Tibial nerve (tissue), 4 donors: ENCODE data around the gene PLCB1. TPM values are rescaled to one million over a fixed set of nuclear protein-coding genes. Genes with fewer than 3 reads are reported as not detected.

Experiments used
- DNase-seq, 2 donors: peaks; one replicate each; pipeline ENCODE4 v3.0.0-alpha.2; 2019; ENCODE audit warnings: low spot score in 2 of 2
- H3K27ac ChIP-seq, 4 donors: fragments of 200-600 bp; sonication (generic) in 3 of 4; one replicate each; pipeline ENCODE4 v1.5.1; 2017 to 2019; ENCODE audit warnings: mild to moderate bottlenecking in 1 of 4
- H3K27me3 ChIP-seq, 2 donors: fragments of 200-600 bp; sonication (generic) in 1 of 2; one replicate each; pipeline versions ENCODE4 v1.5.1 to v1.6.0; 2017 to 2019
- H3K36me3 ChIP-seq, 3 donors: fragments of 200-600 bp; sonication (generic); one replicate each; pipeline ENCODE4 v1.5.1; 2018 to 2019
- H3K4me1 ChIP-seq, 4 donors: fragments of 200-600 bp; sonication (generic) in 3 of 4; one replicate each; pipeline ENCODE4 v1.5.1; 2017 to 2019
- H3K4me3 ChIP-seq, 4 donors: fragments of 200-600 bp; sonication (generic) in 3 of 4; one replicate each; pipeline ENCODE4 v1.5.1; 2017 to 2019; ENCODE audit warnings: mild to moderate bottlenecking in 1 of 4, moderate library complexity in 1 of 4
- H3K9me3 ChIP-seq, 4 donors: fragments of 200-600 bp; sonication (generic) in 3 of 4; one replicate each; pipeline ENCODE4 v1.5.1; 2017 to 2019
- EP300 ChIP-seq, 2 donors: sonication (generic); formaldehyde crosslinking; IDR thresholded peaks; one replicate each; pipeline ENCODE4 v1.6.1; 2017; ENCODE audit warnings: antibody characterized with exemption in 2 of 2, mild to moderate bottlenecking in 1 of 2
- POLR2A ChIP-seq, 2 donors: fragments of 450-650 bp; IDR thresholded peaks; one replicate each; pipeline ENCODE4 v1.6.1; 2017; ENCODE audit warnings: antibody characterized with exemption in 2 of 2, mild to moderate bottlenecking in 2 of 2, moderate library complexity in 2 of 2
- WGBS, 2 donors: methylation state at CpG; one replicate each; pipeline ENCODE4 v1.1.5; 2018; 5-methylcytosine and 5-hydroxymethylcytosine counted together
- total RNA-seq, 4 donors: library from RNA; depleted of rRNA; stranded (reverse); fragments of >200 nt; gene quantifications; one replicate each; pipeline ENCODE4 v1.1.0, GENCODE V29; 2016
- TF ChIP-seq, protein P1 (sequence below), 5 experiments: fragments of 200-600 bp in 3 of 5; fragments of 450-650 bp in 2 of 5; sonication (generic) in 3 of 5; IDR thresholded peaks; one replicate each; pipeline ENCODE4 v1.5.1; 2016 to 2019; ENCODE audit warnings: antibody characterized with exemption in 5 of 5, mild to moderate bottlenecking in 3 of 5, moderate library complexity in 2 of 5

Gene PLCB1
- total RNA-seq, 4 donors from 2014 or later, result 34.7 to 52.8 (median 39.2) TPM

DNA sequence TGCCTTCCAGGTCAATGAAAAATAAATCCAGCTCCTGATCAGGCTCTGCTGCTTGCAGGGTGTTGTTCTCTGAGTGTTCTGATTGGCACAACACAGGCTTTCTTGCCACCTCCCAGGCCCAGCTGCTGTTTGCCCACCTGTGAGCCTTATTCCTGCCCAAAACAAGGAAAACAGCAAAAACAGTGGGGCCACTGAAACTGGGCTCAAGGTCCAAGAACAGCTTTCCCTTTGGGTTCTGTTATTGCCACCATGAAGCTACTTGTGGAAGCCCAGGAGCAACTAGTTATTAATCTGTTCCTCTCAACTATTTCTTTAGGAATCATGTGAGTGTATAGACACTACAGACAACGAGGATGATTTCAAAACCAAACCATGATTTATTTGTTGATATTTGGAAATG, 159.1 kb downstream of the PLCB1 start:
- Histone ChIP-seq H3K9me3 (no peaks in the 10 kb centered on the region), H3K27me3 (no peaks in the 10 kb centered on the region), H3K4me1 (no peaks in the 10 kb centered on the region), H3K36me3 (no peaks in the 10 kb centered on the region), H3K4me3 (no peak overlapping the region), H3K27ac (no peak overlapping the region)
- TF ChIP-seq, protein P1, sequence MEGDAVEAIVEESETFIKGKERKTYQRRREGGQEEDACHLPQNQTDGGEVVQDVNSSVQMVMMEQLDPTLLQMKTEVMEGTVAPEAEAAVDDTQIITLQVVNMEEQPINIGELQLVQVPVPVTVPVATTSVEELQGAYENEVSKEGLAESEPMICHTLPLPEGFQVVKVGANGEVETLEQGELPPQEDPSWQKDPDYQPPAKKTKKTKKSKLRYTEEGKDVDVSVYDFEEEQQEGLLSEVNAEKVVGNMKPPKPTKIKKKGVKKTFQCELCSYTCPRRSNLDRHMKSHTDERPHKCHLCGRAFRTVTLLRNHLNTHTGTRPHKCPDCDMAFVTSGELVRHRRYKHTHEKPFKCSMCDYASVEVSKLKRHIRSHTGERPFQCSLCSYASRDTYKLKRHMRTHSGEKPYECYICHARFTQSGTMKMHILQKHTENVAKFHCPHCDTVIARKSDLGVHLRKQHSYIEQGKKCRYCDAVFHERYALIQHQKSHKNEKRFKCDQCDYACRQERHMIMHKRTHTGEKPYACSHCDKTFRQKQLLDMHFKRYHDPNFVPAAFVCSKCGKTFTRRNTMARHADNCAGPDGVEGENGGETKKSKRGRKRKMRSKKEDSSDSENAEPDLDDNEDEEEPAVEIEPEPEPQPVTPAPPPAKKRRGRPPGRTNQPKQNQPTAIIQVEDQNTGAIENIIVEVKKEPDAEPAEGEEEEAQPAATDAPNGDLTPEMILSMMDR (IDR thresholded peaks at IDR 0.05), result no peak
- TF ChIP-seq EP300 (IDR thresholded peaks at IDR 0.05) (no peak), POLR2A (IDR thresholded peaks at IDR 0.05) (no peak)
- no peak for DNase-seq
- 84 to 92% methylated on average over 1 of the region's 1 CpG for WGBS, 2 donors

DNA sequence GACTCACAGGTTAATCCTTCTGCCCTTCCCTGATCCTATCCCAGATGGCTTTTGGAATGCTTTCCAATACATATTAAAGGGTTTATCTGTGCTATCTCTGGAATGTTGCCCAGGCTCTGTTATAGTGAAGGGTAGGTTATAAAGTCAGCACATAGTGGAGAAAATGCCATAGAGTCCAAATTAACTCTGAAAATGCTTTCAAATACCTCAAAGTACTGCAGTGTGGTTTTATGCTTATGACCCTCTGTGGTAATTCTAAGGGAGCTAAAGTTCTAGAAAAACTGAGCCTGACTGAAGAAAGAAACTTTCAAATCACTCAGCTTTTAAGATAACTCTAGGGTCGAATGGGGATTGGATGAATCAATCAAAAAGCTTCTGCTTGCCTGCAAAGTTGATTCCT, 159.8 kb downstream of the PLCB1 start:
- Histone ChIP-seq H3K36me3 (no peaks in the 10 kb centered on the region), H3K4me1 (no peaks in the 10 kb centered on the region), H3K27ac (no peak overlapping the region), H3K4me3 (no peak overlapping the region), H3K9me3 (no peaks in the 10 kb centered on the region), H3K27me3 (no peaks in the 10 kb centered on the region)
- TF ChIP-seq EP300 (IDR thresholded peaks at IDR 0.05) (no peak), POLR2A (IDR thresholded peaks at IDR 0.05) (no peak)
- TF ChIP-seq, protein P1 (IDR thresholded peaks at IDR 0.05), result no peak
- DNase-seq, result no peak
- WGBS, 2 donors, result 59 to 66% methylated on average over 1 of the region's 1 CpG

DNA sequence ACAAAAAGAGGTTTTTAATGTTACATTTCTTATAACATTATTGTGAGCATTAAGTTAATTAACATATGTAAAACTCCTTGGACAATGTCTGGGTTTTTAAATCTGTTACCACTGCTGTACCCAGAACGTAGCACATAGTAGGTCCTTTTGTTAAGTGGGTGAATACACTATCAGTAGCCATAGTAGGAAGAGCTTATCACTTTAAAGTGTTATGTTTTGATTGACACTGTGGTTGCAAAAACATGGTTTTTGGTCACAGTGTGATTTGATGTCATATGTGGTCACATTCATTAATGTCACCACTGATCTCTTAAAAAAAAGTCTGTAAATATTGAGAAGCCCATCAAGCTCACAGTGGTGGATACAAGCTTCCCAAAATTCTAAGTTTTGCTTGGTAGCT, 160.7 kb downstream of the PLCB1 start:
- no peak overlapping the region for H3K4me3 ChIP-seq
- H3K27ac ChIP-seq, result no peak overlapping the region
- H3K9me3 ChIP-seq, result no peaks in the 10 kb centered on the region
- no peaks in the 10 kb centered on the region for H3K27me3 ChIP-seq
- no peaks in the 10 kb centered on the region for H3K36me3 ChIP-seq
- TF ChIP-seq POLR2A (IDR thresholded peaks at IDR 0.05), result no peak
- TF ChIP-seq EP300 (IDR thresholded peaks at IDR 0.05), result no peak
- TF ChIP-seq, protein P1 (IDR thresholded peaks at IDR 0.05), result no peak
- WGBS, 2 donors, result 90 to 91% methylated on average over 1 of the region's 1 CpG
- no peaks in the 10 kb centered on the region for H3K4me1 ChIP-seq
- no peak for DNase-seq

DNA sequence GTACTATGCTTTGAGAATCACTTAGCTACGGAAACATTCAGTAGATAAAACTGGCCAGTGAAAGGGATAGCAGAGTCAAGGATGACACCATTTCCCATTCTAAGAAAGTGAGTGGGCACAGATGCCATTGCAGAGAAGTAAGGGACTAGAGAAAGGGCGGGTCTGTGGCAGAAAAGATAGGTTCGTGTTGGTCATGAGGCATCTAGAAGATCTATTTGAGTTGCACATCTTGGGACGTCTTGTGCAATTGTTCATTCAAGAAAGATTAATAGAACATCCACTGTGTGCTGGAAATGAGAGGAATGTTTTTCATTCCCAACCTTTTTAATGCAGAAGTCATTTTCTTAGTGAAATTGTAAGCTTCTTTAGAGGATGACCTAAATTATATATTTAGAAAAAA, 161.7 kb downstream of the PLCB1 start:
- TF ChIP-seq, protein P1 (IDR thresholded peaks at IDR 0.05), result no peak
- TF ChIP-seq POLR2A (IDR thresholded peaks at IDR 0.05) (no peak), EP300 (IDR thresholded peaks at IDR 0.05) (no peak)
- Histone ChIP-seq H3K27me3 (no peaks in the 10 kb centered on the region), H3K27ac (no peak overlapping the region), H3K4me1 (no peaks in the 10 kb centered on the region), H3K4me3 (no peak overlapping the region), H3K9me3 (no peaks in the 10 kb centered on the region), H3K36me3 (no peaks in the 10 kb centered on the region)
- no peak for DNase-seq
- 69 to 72% methylated on average over 4 of the region's 4 CpGs for WGBS, 2 donors

DNA sequence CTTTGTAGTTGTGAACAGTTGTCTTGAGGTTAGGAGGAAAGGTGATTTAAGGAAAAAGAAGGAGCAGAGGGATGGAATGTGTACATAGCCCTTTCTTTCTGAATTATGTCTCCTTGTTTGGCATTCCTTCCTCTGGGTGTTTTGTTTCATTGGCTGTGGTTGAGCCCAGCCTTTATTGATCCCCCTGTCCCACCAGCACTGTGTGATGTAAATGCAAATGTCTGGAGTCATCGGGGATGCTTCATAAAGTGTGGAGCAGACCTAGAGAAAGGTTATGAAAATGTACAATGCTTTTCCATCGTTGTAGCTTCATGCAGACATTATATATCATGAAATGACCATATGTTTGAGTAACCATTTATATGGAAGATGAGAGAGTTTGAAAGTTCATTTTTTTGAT, 164.5 kb downstream of the PLCB1 start:
- no peak for TF ChIP-seq EP300 (IDR thresholded peaks at IDR 0.05)
- TF ChIP-seq, protein P1 (IDR thresholded peaks at IDR 0.05), result no peak
- no peak for TF ChIP-seq POLR2A (IDR thresholded peaks at IDR 0.05)
- H3K4me3 ChIP-seq, result no peak overlapping the region
- no peaks in the 10 kb centered on the region for H3K9me3 ChIP-seq
- no peak for DNase-seq
- H3K27ac ChIP-seq, result no peak overlapping the region
- H3K36me3 ChIP-seq, result no peaks in the 10 kb centered on the region
- no peaks in the 10 kb centered on the region for H3K27me3 ChIP-seq
- H3K4me1 ChIP-seq, result no peaks in the 10 kb centered on the region
- WGBS, 2 donors, result 63 to 82% methylated on average over 2 of the region's 2 CpGs
